CD4-positive, alpha-beta T cell treated with Interleukin-6 at 100 ng/mL for 8 hours (primary cell): Measurements from ENCODE around the gene SPATA12.
"Not testable (repeated sequence)": the region's sequence is repeated elsewhere in the genome, so short reads cannot be mapped to it uniquely, and the experiment has no call there.

Source experiments
- DNase-seq: peaks from one replicate; pipeline ENCODE4 v3.0.0-alpha.2; 2020; ENCODE audit warnings: mixed read lengths, low spot score

SPATA12 gene

GRCh38 chr3:57083266-57083995 is 23.0 kb downstream of the SPATA12 start:
- DNase-seq = not testable (repeated sequence)

GRCh38 chr3:57085211-57085610 is 24.7 kb downstream of the SPATA12 start:
- DNase-seq = no peak

GRCh38 chr3:57086201-57086600 is 25.7 kb downstream of the SPATA12 start:
- no peak for DNase-seq

- no peak for DNase-seq
Observed at GRCh38 chr3:57087361-57088092, 27.1 kb downstream of the SPATA12 start.

- DNase-seq = no peak
Observed at GRCh38 chr3:57088503-57088902, 28.0 kb downstream of the SPATA12 start.

GRCh38 chr3:57089043-57089442 is 28.6 kb downstream of the SPATA12 start:
- DNase-seq = no peak

GRCh38 chr3:57091521-57092273 is 31.2 kb downstream of the SPATA12 start:
- DNase-seq = no peak

GRCh38 chr3:57093489-57093888 is 33.0 kb downstream of the SPATA12 start:
- no peak for DNase-seq

GRCh38 chr3:57093971-57094535 is 33.6 kb downstream of the SPATA12 start:
- no peak for DNase-seq

GRCh38 chr3:57094575-57094974 is 34.1 kb downstream of the SPATA12 start:
- DNase-seq = no peak

GRCh38 chr3:57095363-57095762 is 34.9 kb downstream of the SPATA12 start:
- DNase-seq = no peak

GRCh38 chr3:57097536-57097935 is 37.1 kb downstream of the SPATA12 start:
- DNase-seq = no peak

- no peak for DNase-seq
Observed at GRCh38 chr3:57098418-57099310, 38.2 kb downstream of the SPATA12 start.

- peak; percentile 48 for DNase-seq
Observed at GRCh38 chr3:57100046-57100695, 39.7 kb downstream of the SPATA12 start.

GRCh38 chr3:57105585-57105984 is 45.1 kb downstream of the SPATA12 start:
- DNase-seq = no peak

GRCh38 chr3:57108684-57109083 is 48.2 kb downstream of the SPATA12 start:
- DNase-seq = no peak

GRCh38 chr3:57109437-57110199 is 49.2 kb downstream of the SPATA12 start:
- no peak for DNase-seq

- DNase-seq = no peak
Observed at GRCh38 chr3:57110214-57110613, 49.8 kb downstream of the SPATA12 start.

GRCh38 chr3:57110798-57111197 is 50.3 kb downstream of the SPATA12 start:
- no peak for DNase-seq

- DNase-seq = no peak
Observed at GRCh38 chr3:57112206-57112605, 51.7 kb downstream of the SPATA12 start.
